ENCODE results near the gene MAP2K5.

The MAP2K5 gene

GRCh38 chr15:67563092-67563491, 20.6 kb downstream of the MAP2K5 start:
- no peaks in the 10 kb centered on the region for H3K79me1 ChIP-seq (ENCODE audit: low read depth, low read length)
- no peak overlapping the region for H3K27ac ChIP-seq (replicated peaks; ENCODE audit: low read length)
- no peak overlapping the region for H2AK5ac ChIP-seq (ENCODE audit: low read depth, low read length)
- no peak overlapping the region for H2AFZ ChIP-seq (ENCODE audit: low read length)
- no peaks in the 10 kb centered on the region for H3K27me3 ChIP-seq (ENCODE audit: control insufficient read depth in 3 of 3, insufficient read depth in 3 of 3, low read depth in 1 of 3, low read length in 3 of 3)
- peaks cover 3 to 13% of the 10 kb centered on the region in 2 donors for H3K9me3 ChIP-seq (replicated peaks in 1 of 2; ENCODE audit: control insufficient read depth in 2 of 2, insufficient read depth in 1 of 2, low read depth in 1 of 2, low read length in 2 of 2)
- H2BK15ac ChIP-seq (ENCODE audit: low read length): no peak overlapping the region
- H3K4me3 ChIP-seq (ENCODE audit: low read length in 2 of 2): no peak overlapping the region
- peaks cover 0 to 6% of the 10 kb centered on the region in 2 donors for H3K36me3 ChIP-seq (replicated peaks in 1 of 2; ENCODE audit: control insufficient read depth in 2 of 2, insufficient read depth in 2 of 2, low read length in 2 of 2)
- H3K4ac ChIP-seq (ENCODE audit: low read length): no peak overlapping the region
- H2BK120ac ChIP-seq (ENCODE audit: low read depth, low read length): no peak overlapping the region
- no peak overlapping the region for H3K9ac ChIP-seq (ENCODE audit: low read depth, low read length, poor library complexity)
- no peak overlapping the region for H3K18ac ChIP-seq (ENCODE audit: low read length)
- H3K4me1 ChIP-seq (ENCODE audit: control insufficient read depth in 2 of 2, insufficient read depth in 1 of 2, low read depth in 1 of 2, low read length in 2 of 2): peaks cover 2 to 12% of the 10 kb centered on the region in 2 donors
- H4K8ac ChIP-seq (ENCODE audit: low read depth, low read length): no peak overlapping the region
- no peak overlapping the region for H3K14ac ChIP-seq (ENCODE audit: low read length)
- H4K91ac ChIP-seq (ENCODE audit: low read depth, low read length, poor library complexity): no peak overlapping the region
- no peak overlapping the region for H2BK5ac ChIP-seq (ENCODE audit: low read length)
- WGBS, 2 donors (ENCODE audit: extremely low coverage in 2 of 2, insufficient read length in 2 of 2, insufficient replicate concordance in 1 of 2): no CpG with 5 or more reads among the region's 5 CpGs
- H2BK12ac ChIP-seq (ENCODE audit: low read length): no peak overlapping the region
- DNase-seq (ENCODE audit: low spot score): no peak
- H3K4me2 ChIP-seq (ENCODE audit: insufficient read depth, low read length, poor library complexity, severe bottlenecking): no peak overlapping the region
- H3K23ac ChIP-seq (ENCODE audit: low read depth, low read length, poor library complexity): no peak overlapping the region

- no peak overlapping the region for H2BK5ac ChIP-seq (ENCODE audit: low read length)
- peaks cover 0 to 6% of the 10 kb centered on the region in 2 donors for H3K9me3 ChIP-seq (replicated peaks in 1 of 2; ENCODE audit: control insufficient read depth in 2 of 2, insufficient read depth in 1 of 2, low read depth in 1 of 2, low read length in 2 of 2)
- H2AFZ ChIP-seq (ENCODE audit: low read length): no peak overlapping the region
- no peak overlapping the region for H4K8ac ChIP-seq (ENCODE audit: low read depth, low read length)
- peaks cover 2 to 12% of the 10 kb centered on the region in 2 donors for H3K4me1 ChIP-seq (ENCODE audit: control insufficient read depth in 2 of 2, insufficient read depth in 1 of 2, low read depth in 1 of 2, low read length in 2 of 2)
- H3K27ac ChIP-seq (replicated peaks; ENCODE audit: low read length): no peak overlapping the region
- DNase-seq (ENCODE audit: low spot score): no peak
- no peak overlapping the region for H3K14ac ChIP-seq (ENCODE audit: low read length)
- H2BK15ac ChIP-seq (ENCODE audit: low read length): no peak overlapping the region
- no peak overlapping the region for H2BK12ac ChIP-seq (ENCODE audit: low read length)
- H4K91ac ChIP-seq (ENCODE audit: low read depth, low read length, poor library complexity): no peak overlapping the region
- H3K36me3 ChIP-seq (replicated peaks in 1 of 2; ENCODE audit: control insufficient read depth in 2 of 2, insufficient read depth in 2 of 2, low read length in 2 of 2): peaks cover 0 to under 1% of the 10 kb centered on the region in 2 donors
- H3K27me3 ChIP-seq (ENCODE audit: control insufficient read depth in 3 of 3, insufficient read depth in 3 of 3, low read depth in 1 of 3, low read length in 3 of 3): no peaks in the 10 kb centered on the region
- H3K23ac ChIP-seq (ENCODE audit: low read depth, low read length, poor library complexity): no peak overlapping the region
- H3K9ac ChIP-seq (ENCODE audit: low read depth, low read length, poor library complexity): no peak overlapping the region
- WGBS, 2 donors (ENCODE audit: extremely low coverage in 2 of 2, insufficient read length in 2 of 2, insufficient replicate concordance in 1 of 2): no CpG with 5 or more reads among the region's 2 CpGs
- H2BK120ac ChIP-seq (ENCODE audit: low read depth, low read length): no peak overlapping the region
- H3K79me1 ChIP-seq (ENCODE audit: low read depth, low read length): no peaks in the 10 kb centered on the region
- H3K4me2 ChIP-seq (ENCODE audit: insufficient read depth, low read length, poor library complexity, severe bottlenecking): no peak overlapping the region
- no peak overlapping the region for H3K18ac ChIP-seq (ENCODE audit: low read length)
- H3K4me3 ChIP-seq (ENCODE audit: low read length in 2 of 2): no peak overlapping the region
- no peak overlapping the region for H3K4ac ChIP-seq (ENCODE audit: low read length)
- H2AK5ac ChIP-seq (ENCODE audit: low read depth, low read length): no peak overlapping the region
These were observed 21.8 kb downstream of the MAP2K5 start for GRCh38 chr15:67564021-67564967.

- Histone ChIP-seq H3K18ac (ENCODE audit: low read length) (no peak overlapping the region), H3K27me3 (ENCODE audit: control insufficient read depth in 3 of 3, insufficient read depth in 3 of 3, low read depth in 1 of 3, low read length in 3 of 3) (no peaks in the 10 kb centered on the region), H3K79me1 (ENCODE audit: low read depth, low read length) (no peaks in the 10 kb centered on the region), H3K23ac (ENCODE audit: low read depth, low read length, poor library complexity) (no peak overlapping the region), H2AFZ (ENCODE audit: low read length) (no peak overlapping the region), H4K8ac (ENCODE audit: low read depth, low read length) (no peak overlapping the region), H3K4me2 (ENCODE audit: insufficient read depth, low read length, poor library complexity, severe bottlenecking) (no peak overlapping the region), H2BK120ac (ENCODE audit: low read depth, low read length) (no peak overlapping the region), H3K9ac (ENCODE audit: low read depth, low read length, poor library complexity) (no peak overlapping the region), H3K27ac (replicated peaks; ENCODE audit: low read length) (no peak overlapping the region), H2BK5ac (ENCODE audit: low read length) (no peak overlapping the region), H2BK15ac (ENCODE audit: low read length) (no peak overlapping the region), H3K4me1 (ENCODE audit: control insufficient read depth in 2 of 2, insufficient read depth in 1 of 2, low read depth in 1 of 2, low read length in 2 of 2) (peaks cover 2 to 12% of the 10 kb centered on the region in 2 donors), H3K4me3 (ENCODE audit: low read length in 2 of 2) (no peak overlapping the region), H3K36me3 (replicated peaks in 1 of 2; ENCODE audit: control insufficient read depth in 2 of 2, insufficient read depth in 2 of 2, low read length in 2 of 2) (no peaks in the 10 kb centered on the region), H3K14ac (ENCODE audit: low read length) (no peak overlapping the region), H3K4ac (ENCODE audit: low read length) (no peak overlapping the region), H4K91ac (ENCODE audit: low read depth, low read length, poor library complexity) (no peak overlapping the region), H2BK12ac (ENCODE audit: low read length) (no peak overlapping the region), H2AK5ac (ENCODE audit: low read depth, low read length) (no peak overlapping the region), H3K9me3 (replicated peaks in 1 of 2; ENCODE audit: control insufficient read depth in 2 of 2, insufficient read depth in 1 of 2, low read depth in 1 of 2, low read length in 2 of 2) (peaks cover 0 to 6% of the 10 kb centered on the region in 2 donors)
- no CpG with 5 or more reads among the region's 3 CpGs for WGBS, 2 donors (ENCODE audit: extremely low coverage in 2 of 2, insufficient read length in 2 of 2, insufficient replicate concordance in 1 of 2)
- no peak for DNase-seq (ENCODE audit: low spot score)
These were observed 22.5 kb downstream of the MAP2K5 start for GRCh38 chr15:67564968-67565345.

GRCh38 chr15:67569668-67570067, 27.2 kb downstream of the MAP2K5 start:
- H3K9ac ChIP-seq (ENCODE audit: low read depth, low read length, poor library complexity): no peak overlapping the region
- H2BK15ac ChIP-seq (ENCODE audit: low read length): no peak overlapping the region
- no peaks in the 10 kb centered on the region for H3K9me3 ChIP-seq (replicated peaks in 1 of 2; ENCODE audit: control insufficient read depth in 2 of 2, insufficient read depth in 1 of 2, low read depth in 1 of 2, low read length in 2 of 2)
- H3K79me1 ChIP-seq (ENCODE audit: low read depth, low read length): no peaks in the 10 kb centered on the region
- H2AK5ac ChIP-seq (ENCODE audit: low read depth, low read length): no peak overlapping the region
- H3K27me3 ChIP-seq (ENCODE audit: control insufficient read depth in 3 of 3, insufficient read depth in 3 of 3, low read depth in 1 of 3, low read length in 3 of 3): no peaks in the 10 kb centered on the region
- H2AFZ ChIP-seq (ENCODE audit: low read length): no peak overlapping the region
- no peak overlapping the region for H2BK120ac ChIP-seq (ENCODE audit: low read depth, low read length)
- no peak overlapping the region for H3K4ac ChIP-seq (ENCODE audit: low read length)
- no peak overlapping the region for H3K23ac ChIP-seq (ENCODE audit: low read depth, low read length, poor library complexity)
- peaks cover 6 to 12% of the 10 kb centered on the region in 2 donors for H3K4me1 ChIP-seq (ENCODE audit: control insufficient read depth in 2 of 2, insufficient read depth in 1 of 2, low read depth in 1 of 2, low read length in 2 of 2)
- H3K18ac ChIP-seq (ENCODE audit: low read length): no peak overlapping the region
- no peak overlapping the region for H2BK5ac ChIP-seq (ENCODE audit: low read length)
- no peak overlapping the region for H4K91ac ChIP-seq (ENCODE audit: low read depth, low read length, poor library complexity)
- H3K4me2 ChIP-seq (ENCODE audit: insufficient read depth, low read length, poor library complexity, severe bottlenecking): no peak overlapping the region
- H3K4me3 ChIP-seq (ENCODE audit: low read length in 2 of 2): no peak overlapping the region
- no peak overlapping the region for H4K8ac ChIP-seq (ENCODE audit: low read depth, low read length)
- no peak overlapping the region for H3K27ac ChIP-seq (replicated peaks; ENCODE audit: low read length)
- WGBS, 2 donors (ENCODE audit: extremely low coverage in 2 of 2, insufficient read length in 2 of 2, insufficient replicate concordance in 1 of 2): no CpG with 5 or more reads among the region's 3 CpGs
- DNase-seq (ENCODE audit: low spot score): no peak
- H2BK12ac ChIP-seq (ENCODE audit: low read length): no peak overlapping the region
- no peak overlapping the region for H3K14ac ChIP-seq (ENCODE audit: low read length)
- no peaks in the 10 kb centered on the region for H3K36me3 ChIP-seq (replicated peaks in 1 of 2; ENCODE audit: control insufficient read depth in 2 of 2, insufficient read depth in 2 of 2, low read length in 2 of 2)

Measured in neuronal stem cell (in vitro differentiated cells).